Keratinocyte (primary cell): ENCODE results near the gene SOX5.
"Not testable (repeated sequence)": the region's sequence is repeated elsewhere in the genome, so short reads cannot be mapped to it uniquely, and the experiment has no call there.

Source experiments
- CTCF ChIP-seq, 3 experiments: IDR thresholded peaks in 1 of 3; conservative IDR thresholded peaks in 1 of 3; optimal IDR thresholded peaks in 1 of 3; 2 replicates in 2 of 3; 3 replicates in 1 of 3; pipeline versions ENCODE3 to v1.5.1; 2011; ENCODE audit warnings: low read length in 3 of 3, mild to moderate bottlenecking in 3 of 3, moderate library complexity in 2 of 3, control low read depth in 1 of 3, inconsistent platforms in 1 of 3; ENCODE audit not compliant: insufficient read depth in 2 of 3; ENCODE audit errors: extremely low read depth in 1 of 3
- EZH2 ChIP-seq: IDR thresholded peaks from one replicate; pipeline ENCODE4 v1.6.1; 2012; ENCODE audit warnings: inconsistent platforms, mild to moderate bottlenecking, low read length, moderate library complexity

- not testable (repeated sequence) for TF ChIP-seq CTCF (optimal IDR thresholded peaks at IDR 0.05 in 1 of 3, IDR thresholded peaks at IDR 0.05 in 1 of 3, conservative IDR thresholded peaks at IDR 0.05 in 1 of 3; ENCODE audit: extremely low read depth in 1 of 3, insufficient read depth in 2 of 3, low read length in 3 of 3); EZH2
Measured at GRCh38 chr12:23519444-23519843, 430.0 kb downstream of the SOX5 start.
